ENCODE data around the gene RNF25.

The RNF25 gene

DNA sequence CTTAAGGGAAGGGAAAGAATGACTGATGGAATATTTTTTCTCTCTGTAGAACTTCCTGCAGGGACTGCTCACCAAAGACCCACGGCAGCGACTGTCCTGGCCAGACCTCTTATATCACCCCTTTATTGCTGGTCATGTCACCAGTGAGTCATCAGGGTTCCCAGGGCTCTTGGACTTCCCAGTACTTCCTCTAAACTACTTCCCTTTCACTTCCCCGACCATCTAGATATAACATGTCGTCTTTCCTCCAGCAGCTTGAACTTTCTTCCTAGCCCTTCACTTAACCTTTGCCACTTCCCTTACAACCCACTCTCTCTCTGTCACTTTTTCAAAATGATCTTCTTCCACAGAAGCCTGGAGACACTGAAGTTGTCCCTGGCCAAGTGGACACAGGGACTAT, 7.3 kb upstream of the RNF25 start:
- no peak for DNase-seq

DNA sequence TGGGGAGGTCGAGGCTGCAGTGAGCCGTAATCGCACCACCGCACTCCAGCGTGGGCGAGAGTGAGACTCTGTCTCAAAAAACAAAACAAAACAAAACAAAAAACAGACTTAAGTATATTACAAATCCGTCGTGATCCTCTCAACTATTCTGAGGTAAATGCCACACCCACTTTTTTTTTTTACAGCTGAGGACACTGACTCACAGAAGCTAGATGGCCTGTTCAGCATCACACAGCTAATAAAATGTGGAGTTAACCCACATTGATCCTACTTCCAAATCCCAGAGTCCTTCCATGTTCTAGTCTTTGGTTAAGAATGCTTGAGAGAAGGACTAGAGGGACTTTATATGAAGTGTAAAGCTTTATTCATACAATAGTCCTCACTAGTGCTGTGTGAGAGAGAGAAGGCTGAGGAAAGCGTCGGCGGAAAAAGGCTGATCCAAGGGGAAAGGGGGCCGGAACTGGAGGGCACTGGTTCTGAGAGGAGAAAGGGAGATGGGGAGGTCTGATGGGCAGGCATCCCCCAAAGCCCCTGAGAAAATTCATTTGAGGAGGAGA, 627 bp downstream of the RNF25 start:
- no peak for DNase-seq

DNA sequence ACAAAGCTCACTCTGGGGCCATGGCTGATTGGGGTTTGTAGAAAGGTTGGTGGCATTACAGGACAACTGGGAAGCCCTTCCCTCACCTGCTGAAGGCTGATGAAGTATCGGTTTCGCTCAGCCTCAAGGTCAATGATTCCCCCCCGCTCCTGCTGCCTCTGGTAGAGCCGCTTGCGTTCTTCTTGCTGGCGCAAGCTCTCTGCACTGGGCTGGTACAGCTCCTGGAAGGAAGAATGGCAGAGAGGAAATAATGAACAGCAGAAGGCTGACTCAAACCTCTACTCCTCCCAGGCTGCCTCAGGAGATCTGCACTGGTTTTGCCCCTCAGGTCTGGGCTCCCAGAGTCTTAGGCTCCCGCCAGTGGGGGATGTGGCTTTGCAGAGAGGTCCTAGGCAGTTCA, 7.1 kb downstream of the RNF25 start:
- DNase-seq: no peak

- no peak for DNase-seq
Measured at GRCh38 chr2:218663901-218664300, 7.9 kb downstream of the RNF25 start.

DNA sequence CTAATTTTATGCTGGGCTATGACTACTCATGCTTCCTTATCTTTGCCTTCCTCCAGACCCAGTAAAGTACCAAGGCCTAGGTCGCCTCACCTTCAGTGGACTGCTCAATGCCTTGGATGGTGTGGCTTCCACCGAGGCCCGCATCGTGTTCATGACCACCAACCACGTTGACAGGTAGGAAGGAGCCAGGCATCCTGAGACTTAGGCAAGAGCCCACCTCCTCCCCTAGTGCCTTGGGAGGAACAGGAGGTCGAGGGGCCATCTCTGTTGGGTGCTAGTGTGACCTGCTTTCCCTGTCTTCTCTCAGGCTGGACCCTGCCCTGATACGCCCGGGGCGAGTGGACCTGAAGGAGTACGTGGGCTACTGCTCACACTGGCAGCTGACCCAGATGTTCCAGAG, 9.0 kb downstream of the RNF25 start:
- no peak for DNase-seq

- no peak for DNase-seq
Measured at GRCh38 chr2:218662377-218662776, 9.4 kb downstream of the RNF25 start.

- DNase-seq: no peak
Measured at GRCh38 chr2:218659988-218660358, 11.8 kb downstream of the RNF25 start.

DNA sequence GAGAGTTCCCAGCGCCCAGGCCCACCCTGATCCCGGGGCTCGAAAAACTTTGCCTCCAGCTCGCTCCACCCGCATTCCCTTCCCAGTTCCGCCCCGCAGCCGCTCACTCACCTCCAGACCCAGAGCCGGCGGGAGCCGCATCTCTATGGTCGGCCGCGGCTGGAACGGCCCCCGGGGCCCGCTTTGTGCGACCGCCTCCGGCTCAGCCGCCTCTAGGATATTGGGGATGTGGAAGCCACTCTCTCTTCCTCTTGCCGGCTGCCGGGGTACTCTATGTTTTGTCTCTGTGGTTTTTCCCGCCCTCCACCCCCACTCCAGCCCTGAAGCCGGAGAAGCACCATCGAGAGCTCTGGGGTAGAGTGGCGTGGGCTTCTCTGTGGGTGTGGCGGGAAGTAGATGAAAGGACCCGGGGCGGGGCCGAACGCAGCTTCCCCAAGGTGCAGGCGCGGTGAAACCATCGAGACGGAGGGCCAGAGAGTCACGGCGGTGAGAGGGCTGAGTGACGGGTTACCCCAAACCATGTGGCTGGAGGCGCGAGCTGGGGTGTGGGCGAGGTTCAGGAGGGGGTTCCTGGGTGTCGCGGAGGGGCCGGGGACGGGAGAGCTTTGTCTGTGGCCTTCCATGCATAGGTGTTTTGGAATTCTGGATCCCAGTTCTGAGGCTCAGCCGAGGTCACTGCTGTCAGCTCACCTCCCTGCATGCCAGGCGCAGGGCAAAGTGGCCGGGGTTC, 12.4 kb downstream of the RNF25 start, which contains the start of the genes BCS1L and ZNF142:
BCS1L (plus strand) TSS at position 426 of the 730 bp plus-strand sequence. CDS start 1,305 bp downstream, outside the sequence.
ZNF142 (minus strand) TSS at position 366 of the 730 bp plus-strand sequence. CDS start 3,194 bp downstream, outside the sequence.
- DNase-seq: peak; percentile 98

DNA sequence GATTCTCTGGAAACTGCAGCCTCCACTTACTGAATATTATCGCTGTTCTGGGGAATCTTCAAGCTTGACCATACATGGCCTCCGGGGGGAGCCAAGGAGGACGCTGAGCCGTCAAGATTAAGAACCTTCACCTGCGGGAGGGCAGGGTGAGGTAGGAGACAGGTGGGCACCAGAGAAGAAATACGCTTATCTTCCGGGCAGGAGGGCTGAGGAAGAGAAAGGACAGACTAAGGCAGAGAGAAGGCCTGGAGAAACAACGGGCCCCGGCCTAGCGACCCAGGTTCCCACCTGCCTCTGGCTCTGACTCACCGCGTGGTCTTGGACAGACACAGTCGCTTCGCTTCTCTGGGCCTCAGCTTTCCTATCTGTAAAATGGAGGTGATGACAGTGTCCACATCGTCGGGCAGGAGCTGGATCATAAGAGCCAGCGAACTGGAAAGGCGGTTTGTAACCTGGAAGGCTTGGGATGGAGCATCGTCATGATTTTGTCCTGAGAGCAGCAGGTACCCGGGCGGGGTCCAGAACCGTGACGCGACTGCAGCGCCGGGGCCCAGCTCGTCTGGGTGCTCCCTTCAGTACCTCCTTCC, 13.0 kb downstream of the RNF25 start:
- peak; percentile 71 for DNase-seq

DNA sequence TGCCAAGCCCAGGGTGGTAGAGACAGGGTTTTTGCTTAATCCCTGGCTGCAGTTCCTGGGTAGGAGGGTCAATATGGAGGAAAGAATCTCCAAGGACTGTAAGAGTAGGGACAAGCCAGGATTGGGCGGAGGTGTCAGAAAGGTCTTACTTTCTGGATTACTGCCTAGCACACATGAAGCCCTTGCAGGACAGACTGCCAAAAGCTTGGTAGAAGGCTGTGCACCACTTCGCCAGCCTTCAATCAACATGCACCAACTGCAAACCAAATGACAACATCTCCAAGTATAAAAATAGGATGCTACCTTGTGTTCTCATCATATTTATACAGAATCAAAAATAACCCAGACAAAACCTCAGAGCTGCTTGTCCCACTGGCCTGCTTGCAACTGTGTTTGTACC, 16.1 kb downstream of the RNF25 start:
- DNase-seq: no peak

GRCh38 chr2:218648787-218649100, 23.1 kb downstream of the RNF25 start:
- no peak for DNase-seq

DNA sequence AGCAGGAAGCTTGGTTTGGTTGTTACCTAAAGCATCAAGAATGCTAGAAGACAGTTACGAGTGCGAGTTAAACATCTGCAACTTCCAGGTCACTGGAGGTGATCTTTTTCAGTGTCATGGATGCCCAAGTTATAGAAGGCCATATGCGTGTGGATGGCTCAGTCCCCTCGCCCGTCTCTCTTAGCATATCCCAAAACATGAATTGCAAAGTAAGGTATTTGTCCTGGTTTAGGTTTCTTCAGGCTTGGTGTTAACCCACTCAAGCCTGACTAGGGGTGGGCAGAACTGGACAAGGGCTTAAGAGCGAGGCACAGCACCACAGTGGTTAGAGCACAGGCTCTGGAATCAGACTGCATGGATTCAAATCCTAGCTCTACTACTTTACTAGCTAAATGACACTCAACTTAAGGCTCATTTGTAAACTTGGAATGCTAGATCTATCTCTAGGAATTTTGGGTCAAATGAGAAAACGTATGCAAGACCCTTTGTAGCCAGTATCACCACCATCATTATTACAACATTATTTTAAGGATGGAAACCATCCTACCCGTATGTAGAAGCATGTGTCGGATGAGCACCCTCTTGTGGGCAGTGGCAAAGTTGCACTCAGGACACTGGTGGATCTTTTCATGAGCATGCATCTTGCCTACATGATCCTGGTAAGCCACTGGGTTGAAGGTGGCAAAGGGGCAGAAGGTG, 23.6 kb downstream of the RNF25 start:
- DNase-seq: peak; percentile 66

- DNase-seq: no peak
Measured at GRCh38 chr2:218645126-218645525, 26.7 kb downstream of the RNF25 start.

GRCh38 chr2:218644721-218645120, 27.1 kb downstream of the RNF25 start:
- no peak for DNase-seq

DNA sequence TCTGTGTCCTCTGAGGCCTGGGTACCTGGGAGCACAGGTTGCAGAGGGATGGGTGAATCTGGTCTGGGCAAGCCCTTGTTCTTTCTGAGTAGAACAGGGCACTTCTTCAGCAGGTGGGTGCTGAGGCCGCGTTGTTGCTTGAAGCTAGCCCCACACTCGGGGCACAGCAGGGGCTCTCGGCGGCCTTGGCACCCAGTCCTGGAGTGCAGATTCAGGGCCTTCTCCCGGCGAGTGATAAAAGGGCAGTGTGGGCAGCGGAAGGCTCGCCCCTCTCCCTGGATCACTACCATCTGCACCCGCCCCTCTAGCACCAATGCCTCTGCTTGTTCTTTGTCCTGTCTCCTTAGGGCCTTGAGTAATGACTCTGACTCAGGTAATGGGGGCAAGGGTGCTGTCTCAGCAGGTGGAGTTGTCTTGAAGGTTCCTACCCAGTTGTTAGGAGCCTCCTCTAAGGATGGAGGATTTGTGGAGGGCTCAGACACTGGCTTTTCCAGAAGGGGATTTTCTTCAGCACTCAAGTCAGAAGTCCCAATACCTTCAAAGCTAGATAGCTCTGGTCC, 28.0 kb downstream of the RNF25 start:
- DNase-seq: no peak

- DNase-seq: no peak
Measured at GRCh38 chr2:218642786-218643185, 29.0 kb downstream of the RNF25 start.

GRCh38 chr2:218642121-218642656, 29.6 kb downstream of the RNF25 start:
- no peak for DNase-seq

DNA sequence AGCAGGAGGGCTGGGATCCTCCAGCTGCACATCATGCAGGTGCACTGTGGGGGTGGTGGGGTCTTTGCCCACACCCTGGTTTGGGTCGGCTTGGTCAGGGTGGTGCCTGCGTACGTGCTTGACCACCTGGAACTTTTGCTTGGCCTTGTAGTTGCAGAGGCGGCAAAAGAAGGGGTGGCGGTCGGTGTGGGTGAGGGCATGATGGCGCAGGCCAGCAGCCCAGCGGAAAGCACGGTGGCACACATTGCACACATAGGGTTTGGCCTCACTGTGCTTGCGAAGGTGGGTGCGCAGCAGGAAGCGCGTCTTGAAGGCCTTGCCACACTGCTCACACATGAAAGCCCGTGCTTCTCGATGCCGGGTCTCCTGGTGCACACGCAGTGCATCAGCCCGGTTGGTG, 33.4 kb downstream of the RNF25 start:
- DNase-seq: no peak

GRCh38 chr2:218635719-218636118, 36.1 kb downstream of the RNF25 start:
- DNase-seq: no peak

GRCh38 chr2:218631837-218632236, 40.0 kb downstream of the RNF25 start:
- DNase-seq: no peak

- DNase-seq: no peak
Measured at GRCh38 chr2:218627939-218628338, 43.9 kb downstream of the RNF25 start.

DNA sequence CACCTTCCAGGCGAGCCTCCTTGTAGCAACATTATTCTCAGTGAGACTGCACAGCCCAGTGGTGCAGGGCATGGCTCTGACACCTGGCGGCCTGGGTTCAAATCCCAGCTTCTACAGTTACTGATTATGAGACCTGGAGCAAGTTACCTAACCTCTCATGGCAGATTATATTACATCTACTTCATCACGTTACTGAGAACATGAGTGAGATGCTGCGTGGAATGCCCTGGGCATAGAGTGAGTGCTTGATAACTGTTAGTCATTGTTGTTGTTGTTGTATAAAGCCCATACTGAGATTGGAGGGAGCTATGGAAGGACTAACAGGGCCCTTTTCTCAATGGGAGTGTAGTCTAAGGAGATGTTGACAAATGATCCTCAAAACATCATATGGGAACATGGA, 45.4 kb downstream of the RNF25 start:
- no peak for DNase-seq

GRCh38 chr2:218623366-218623705, 48.5 kb downstream of the RNF25 start:
- DNase-seq: no peak
